Upper lobe of right lung (tissue), 1 donor: ENCODE measurements around the gene SDCCAG8. TPM values are rescaled to one million over a fixed set of nuclear protein-coding genes. Genes with fewer than 3 reads are reported as not detected.

ENCODE experiments used
- ATAC-seq: fragments of 200-7000 bp; cut with Tn5 transposase; one replicate; pipeline ENCODE4 v1.9.1; 2020; ENCODE audit warnings: mild to moderate bottlenecking, moderate library complexity
- DNase-seq: peaks from one replicate; pipeline ENCODE4 v3.0.0-alpha.2; 2020
- H3K27ac ChIP-seq: fragments of 200-600 bp; one replicate; pipeline ENCODE4 v1.8.0; 2022
- H3K27me3 ChIP-seq: fragments of 200-600 bp; one replicate; pipeline ENCODE4 v1.8.0; 2022; ENCODE audit warnings: mild to moderate bottlenecking
- H3K36me3 ChIP-seq: fragments of 200-600 bp; one replicate; pipeline ENCODE4 v1.8.0; 2022
- H3K4me1 ChIP-seq: fragments of 200-600 bp; one replicate; pipeline ENCODE4 v1.8.0; 2022
- H3K4me3 ChIP-seq: fragments of 200-600 bp; one replicate; pipeline ENCODE4 v1.8.0; 2022; ENCODE audit warnings: mild to moderate bottlenecking
- H3K9me3 ChIP-seq: fragments of 200-600 bp; one replicate; pipeline ENCODE4 v1.8.0; 2022
- CTCF ChIP-seq: fragments of 200-600 bp; IDR thresholded peaks from one replicate; pipeline ENCODE4 v1.8.0; 2022; ENCODE audit warnings: antibody characterized with exemption
- intact Hi-C: fragments of 100-400 bp; cut with DNase I; formaldehyde crosslinking; loops from one replicate; pipeline ENCODE4 v1.11.0; 2022
- total RNA-seq: library from RNA; stranded (reverse); fragmentation: NEBNext Ultra II Directional; extraction: Animal tissue kit (Norgen Biotek cat#: 25700); gene quantifications from one replicate; pipeline ENCODE4 v1.2.1, GENCODE V29; 2021
- donor health status: DM: no; HTN: yes; CAD: no; lungs with severe emphysema.

The SDCCAG8 gene
- total RNA-seq, 1 donor from 2014 or later, result 71.9 TPM

DNA sequence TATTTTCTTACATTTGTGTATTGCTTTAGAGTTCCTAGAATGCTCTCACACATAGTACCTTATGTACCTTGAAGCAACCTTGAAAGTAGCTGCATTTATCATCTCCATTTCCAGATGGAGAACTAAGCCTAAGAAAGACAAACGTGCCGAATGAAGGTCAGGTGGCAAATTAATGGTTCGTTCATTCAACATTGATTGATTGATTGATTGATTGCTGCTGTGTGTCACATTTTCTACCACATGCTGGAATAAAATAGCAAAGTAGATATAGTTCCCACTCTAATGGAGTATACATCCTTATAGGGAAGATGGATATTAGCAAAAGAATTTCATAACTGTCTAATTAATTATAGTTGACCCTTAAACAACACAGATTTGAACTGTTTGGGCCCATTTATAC, 172.2 kb downstream of the SDCCAG8 start:
- H3K9me3 ChIP-seq, result no peaks in the 10 kb centered on the region
- H3K4me1 ChIP-seq, result no peaks in the 10 kb centered on the region
- no peaks in the 10 kb centered on the region for H3K27me3 ChIP-seq
- peaks cover 32% of the 10 kb centered on the region for H3K36me3 ChIP-seq
- ATAC-seq (no peak), DNase-seq (no peak)
- TF ChIP-seq CTCF, result no peak
- H3K4me3 ChIP-seq, result no peak overlapping the region
- intact Hi-C loops, result no loop called here
- no peak overlapping the region for H3K27ac ChIP-seq

- no peak for DNase-seq
- no peak for ATAC-seq
- peaks cover 32% of the 10 kb centered on the region for H3K36me3 ChIP-seq
- H3K27ac ChIP-seq, result no peak overlapping the region
- no peak overlapping the region for H3K4me3 ChIP-seq
- no peaks in the 10 kb centered on the region for H3K4me1 ChIP-seq
- H3K9me3 ChIP-seq, result no peaks in the 10 kb centered on the region
- no peak for TF ChIP-seq CTCF
- no peaks in the 10 kb centered on the region for H3K27me3 ChIP-seq
- intact Hi-C loops, result no loop called here
These were observed 172.9 kb downstream of the SDCCAG8 start for GRCh38 chr1:243428617-243429342.

DNA sequence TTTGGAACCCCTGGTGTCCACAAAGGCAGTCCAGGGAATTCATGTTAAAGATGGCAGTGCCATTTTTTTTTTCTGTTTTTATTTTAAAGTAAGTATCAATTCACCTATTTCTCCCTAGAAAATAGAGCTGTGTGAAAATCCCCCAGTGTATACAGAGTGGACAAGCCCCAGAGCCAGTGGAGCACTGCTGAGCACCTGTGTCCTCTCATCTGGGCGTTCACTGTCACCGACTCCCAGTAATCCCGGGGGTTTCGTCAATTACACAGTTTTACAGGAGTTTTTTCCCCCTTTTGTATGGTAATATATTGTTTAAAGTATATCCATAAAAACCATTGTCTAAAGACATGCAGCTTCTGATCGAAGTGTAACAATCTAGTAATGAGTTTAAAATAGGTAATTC, 175.8 kb downstream of the SDCCAG8 start:
- TF ChIP-seq CTCF, result no peak
- Histone ChIP-seq H3K27ac (no peak overlapping the region), H3K36me3 (peaks cover 25% of the 10 kb centered on the region), H3K9me3 (no peaks in the 10 kb centered on the region), H3K4me1 (no peaks in the 10 kb centered on the region), H3K4me3 (no peak overlapping the region), H3K27me3 (no peaks in the 10 kb centered on the region)
- DNase-seq (no peak), ATAC-seq (no peak)
- intact Hi-C loops, result no loop called here

GRCh38 chr1:243432136-243432535, 176.3 kb downstream of the SDCCAG8 start:
- H3K36me3 ChIP-seq, result peaks cover 19% of the 10 kb centered on the region
- no peak for ATAC-seq
- no peak overlapping the region for H3K4me3 ChIP-seq
- no peaks in the 10 kb centered on the region for H3K27me3 ChIP-seq
- intact Hi-C loops, result no loop called here
- H3K27ac ChIP-seq, result no peak overlapping the region
- TF ChIP-seq CTCF, result no peak
- no peaks in the 10 kb centered on the region for H3K9me3 ChIP-seq
- no peak for DNase-seq
- no peaks in the 10 kb centered on the region for H3K4me1 ChIP-seq

GRCh38 chr1:243433737-243434370, 178.0 kb downstream of the SDCCAG8 start:
- no peak for TF ChIP-seq CTCF
- Histone ChIP-seq H3K4me1 (no peaks in the 10 kb centered on the region), H3K36me3 (peaks cover 5% of the 10 kb centered on the region), H3K27me3 (no peaks in the 10 kb centered on the region), H3K9me3 (no peaks in the 10 kb centered on the region), H3K4me3 (no peak overlapping the region), H3K27ac (no peak overlapping the region)
- intact Hi-C loops, result no loop called here
- no peak for DNase-seq
- ATAC-seq, result no peak
